Activated T-helper 1 cell treated with anti-CD3 and anti-CD28 coated beads, Interleukin-12 subunit alpha, Interleukin-12 subunit beta, Interleukin-2, Interleukin-4 antibody, amounts not matched to agents 30 ng/mL and 10 ng/mL and 1 ng/mL, durations not matched to agents 14 hours and 24 hours and 36 hours (primary cell): Measurements from ENCODE around the gene SEMA4A. TPM values are rescaled to one million over a fixed set of nuclear protein-coding genes. Genes with fewer than 3 reads are reported as not detected.
"Not testable (repeated sequence)": the region's sequence is repeated elsewhere in the genome, so short reads cannot be mapped to it uniquely, and the experiment has no call there.

Experiments
- DNase-seq: peaks from one replicate; pipeline ENCODE4 v3.0.0; 2021; ENCODE audit warnings: low spot score
- H3K27ac Mint-ChIP-seq: one replicate; pipeline ENCODE4 v1.8.0; 2021; ENCODE audit warnings: mild to moderate bottlenecking, mixed read lengths
- H3K27me3 Mint-ChIP-seq: one replicate; pipeline ENCODE4 v1.8.0; 2022; ENCODE audit warnings: mild to moderate bottlenecking, moderate library complexity, mixed read lengths; ENCODE audit not compliant: insufficient read depth
- H3K36me3 Mint-ChIP-seq: one replicate; pipeline ENCODE4 v1.8.0; 2021; ENCODE audit warnings: low read depth, mixed read lengths
- H3K4me1 Mint-ChIP-seq: one replicate; pipeline ENCODE4 v1.8.0; 2021; ENCODE audit warnings: low read depth, mixed read lengths
- H3K4me3 Mint-ChIP-seq: one replicate; pipeline ENCODE4 v1.8.0; 2021; ENCODE audit warnings: mild to moderate bottlenecking, moderate library complexity, mixed read lengths
- H3K9me3 Mint-ChIP-seq: one replicate; pipeline ENCODE4 v1.8.0; 2021; ENCODE audit warnings: mixed read lengths
- intact Hi-C: fragments of 100-400 bp; cut with micrococcal nuclease; formaldehyde crosslinking; loops from one replicate; pipeline ENCODE4 v1.15.1; 2024
- total RNA-seq: library from RNA; stranded (reverse); gene quantifications from 2 replicates; pipeline ENCODE4 v1.2.3, GENCODE V29; 2022

Gene SEMA4A
- total RNA-seq, 1 donor from 2014 or later = 9.0 TPM

GRCh38 chr1:156114101-156114918, 39.1 kb upstream of the SEMA4A start, which contains the start of gene LMNA:
LMNA (plus strand) TSS chr1:156114711; CDS start chr1:156114919, 208 bp downstream.
- Mint-ChIP-seq H3K9me3 (no peaks in the 10 kb centered on the region), H3K4me3 (peak within 1 kb of the TSS; percentile 91), H3K4me1 (peaks cover 25% of the 10 kb centered on the region), H3K36me3 (peaks cover 8% of the 10 kb centered on the region), H3K27me3 (peaks cover 53% of the 10 kb centered on the region), H3K27ac (peak within 1 kb of the TSS; percentile 76)
- intact Hi-C loops = loop anchor here (1.0 to 2.0 kb wide), 5 partner anchors 8 to 60 kb away; partner anchors contain the start of gene LAMTOR2
- DNase-seq = peak; percentile 57

- DNase-seq = no peak
Observed at GRCh38 chr1:156114919-156115513, 38.4 kb upstream of the SEMA4A start.

GRCh38 chr1:156115514-156116374, 37.6 kb upstream of the SEMA4A start:
- H3K36me3 Mint-ChIP-seq = peaks cover 8% of the 10 kb centered on the region
- peak overlapping the region; percentile 73 for H3K27ac Mint-ChIP-seq
- intact Hi-C loops = loop anchor here (2.0 kb wide), 1 partner anchor 61 kb away; the partner anchor contains the start of gene LAMTOR2
- peaks cover 55% of the 10 kb centered on the region for H3K27me3 Mint-ChIP-seq
- no peak for DNase-seq
- H3K9me3 Mint-ChIP-seq = no peaks in the 10 kb centered on the region
- peaks cover 36% of the 10 kb centered on the region for H3K4me1 Mint-ChIP-seq
- peak overlapping the region; percentile 91 for H3K4me3 Mint-ChIP-seq

More at GRCh38 chr1:156114919-156115513, 38.4 kb upstream of the SEMA4A start:
- Mint-ChIP-seq H3K4me3 (peak overlapping the region; percentile 91), H3K9me3 (no peaks in the 10 kb centered on the region), H3K27ac (peak overlapping the region; percentile 73), H3K36me3 (peaks cover 8% of the 10 kb centered on the region), H3K4me1 (peaks cover 30% of the 10 kb centered on the region), H3K27me3 (peaks cover 54% of the 10 kb centered on the region)
- intact Hi-C loops = loop anchor here (1.0 to 2.0 kb wide), 5 partner anchors 8 to 60 kb away; partner anchors contain the start of gene LAMTOR2

- DNase-seq, H3K27ac Mint-ChIP-seq, intact Hi-C loops, H3K9me3 Mint-ChIP-seq, H3K36me3 Mint-ChIP-seq: not testable (repeated sequence)
- peaks cover 49% of the 10 kb centered on the region for H3K27me3 Mint-ChIP-seq
- H3K4me1 Mint-ChIP-seq = peaks cover 36% of the 10 kb centered on the region
- H3K4me3 Mint-ChIP-seq = peak overlapping the region; percentile 91
Observed at GRCh38 chr1:156116731-156117130, 36.7 kb upstream of the SEMA4A start.

- Mint-ChIP-seq H3K27ac (no peak overlapping the region), H3K4me1 (peaks cover 36% of the 10 kb centered on the region), H3K9me3 (no peaks in the 10 kb centered on the region), H3K4me3 (no peak overlapping the region), H3K27me3 (peaks cover 46% of the 10 kb centered on the region), H3K36me3 (peaks cover 8% of the 10 kb centered on the region)
- intact Hi-C loops = no loop called here
- DNase-seq = no peak
Observed at GRCh38 chr1:156117414-156118176, 35.8 kb upstream of the SEMA4A start.

- Mint-ChIP-seq H3K36me3 (peaks cover 8% of the 10 kb centered on the region), H3K4me1 (peaks cover 40% of the 10 kb centered on the region), H3K4me3 (peak overlapping the region; percentile 38), H3K27ac (no peak overlapping the region), H3K27me3 (peaks cover 43% of the 10 kb centered on the region), H3K9me3 (no peaks in the 10 kb centered on the region)
- intact Hi-C loops = no loop called here
- DNase-seq = no peak
Observed at GRCh38 chr1:156118177-156118868, 35.1 kb upstream of the SEMA4A start.

- Mint-ChIP-seq H3K36me3 (peaks cover 8% of the 10 kb centered on the region), H3K27ac (no peak overlapping the region), H3K9me3 (no peaks in the 10 kb centered on the region), H3K4me1 (peaks cover 46% of the 10 kb centered on the region), H3K27me3 (peaks cover 36% of the 10 kb centered on the region), H3K4me3 (peak overlapping the region; percentile 5)
- intact Hi-C loops = no loop called here
- DNase-seq = no peak
Observed at GRCh38 chr1:156119503-156120209, 33.7 kb upstream of the SEMA4A start.

GRCh38 chr1:156120318-156120717, 33.1 kb upstream of the SEMA4A start:
- peaks cover 47% of the 10 kb centered on the region for H3K4me1 Mint-ChIP-seq
- H3K27me3 Mint-ChIP-seq = peaks cover 30% of the 10 kb centered on the region
- intact Hi-C loops = no loop called here
- peaks cover 8% of the 10 kb centered on the region for H3K36me3 Mint-ChIP-seq
- H3K9me3 Mint-ChIP-seq = no peaks in the 10 kb centered on the region
- DNase-seq = no peak
- H3K4me3 Mint-ChIP-seq = no peak overlapping the region
- H3K27ac Mint-ChIP-seq = no peak overlapping the region

GRCh38 chr1:156121005-156121404, 32.4 kb upstream of the SEMA4A start:
- H3K27ac Mint-ChIP-seq, H3K36me3 Mint-ChIP-seq, intact Hi-C loops, H3K9me3 Mint-ChIP-seq, H3K4me3 Mint-ChIP-seq, DNase-seq: not testable (repeated sequence)
- Mint-ChIP-seq H3K27me3 (peaks cover 27% of the 10 kb centered on the region), H3K4me1 (peaks cover 43% of the 10 kb centered on the region)

GRCh38 chr1:156121457-156121856, 31.9 kb upstream of the SEMA4A start:
- H3K4me1 Mint-ChIP-seq = peaks cover 43% of the 10 kb centered on the region
- intact Hi-C loops = no loop called here
- H3K27me3 Mint-ChIP-seq = peaks cover 24% of the 10 kb centered on the region
- no peaks in the 10 kb centered on the region for H3K9me3 Mint-ChIP-seq
- no peak overlapping the region for H3K27ac Mint-ChIP-seq
- H3K4me3 Mint-ChIP-seq = no peak overlapping the region
- DNase-seq = no peak
- peaks cover 5% of the 10 kb centered on the region for H3K36me3 Mint-ChIP-seq

GRCh38 chr1:156122086-156122485, 31.3 kb upstream of the SEMA4A start:
- Mint-ChIP-seq H3K27me3 (peaks cover 21% of the 10 kb centered on the region), H3K4me1 (peaks cover 47% of the 10 kb centered on the region), H3K27ac (no peak overlapping the region), H3K9me3 (no peaks in the 10 kb centered on the region), H3K4me3 (no peak overlapping the region), H3K36me3 (peaks cover 5% of the 10 kb centered on the region)
- DNase-seq = no peak
- intact Hi-C loops = no loop called here
